ENCODE data around the gene OVCA2. TPM values are rescaled to one million over a fixed set of nuclear protein-coding genes. Genes with fewer than 3 reads are reported as not detected.

The OVCA2 gene
- total RNA-seq, 1 donor from 2014 or later: 21.4 TPM

DNA sequence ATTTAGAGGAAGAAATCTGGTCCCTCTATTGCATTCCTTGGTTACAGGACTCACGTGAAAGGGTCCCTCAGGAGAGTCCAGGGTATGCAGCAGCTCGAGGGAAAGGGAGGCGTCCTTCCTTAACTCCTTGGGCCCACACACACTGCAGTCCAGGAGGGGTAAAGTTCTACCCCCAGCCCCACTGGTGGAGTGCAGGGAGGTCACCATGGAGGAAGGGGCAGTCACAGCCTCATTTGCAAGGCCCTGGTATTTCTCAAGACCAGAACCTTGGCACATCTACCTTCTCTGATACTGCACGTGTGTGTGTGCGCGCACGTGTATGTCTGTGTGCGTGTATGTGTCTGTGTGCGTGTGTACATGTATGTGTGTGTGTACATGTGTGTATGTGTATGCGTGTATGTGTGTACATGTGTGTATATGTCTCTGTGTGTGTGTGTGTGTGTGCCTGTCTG is 24.2 kb downstream of the OVCA2 start:
- no peak overlapping the region for H3K4me3 ChIP-seq
- TF ChIP-seq, protein P1, sequence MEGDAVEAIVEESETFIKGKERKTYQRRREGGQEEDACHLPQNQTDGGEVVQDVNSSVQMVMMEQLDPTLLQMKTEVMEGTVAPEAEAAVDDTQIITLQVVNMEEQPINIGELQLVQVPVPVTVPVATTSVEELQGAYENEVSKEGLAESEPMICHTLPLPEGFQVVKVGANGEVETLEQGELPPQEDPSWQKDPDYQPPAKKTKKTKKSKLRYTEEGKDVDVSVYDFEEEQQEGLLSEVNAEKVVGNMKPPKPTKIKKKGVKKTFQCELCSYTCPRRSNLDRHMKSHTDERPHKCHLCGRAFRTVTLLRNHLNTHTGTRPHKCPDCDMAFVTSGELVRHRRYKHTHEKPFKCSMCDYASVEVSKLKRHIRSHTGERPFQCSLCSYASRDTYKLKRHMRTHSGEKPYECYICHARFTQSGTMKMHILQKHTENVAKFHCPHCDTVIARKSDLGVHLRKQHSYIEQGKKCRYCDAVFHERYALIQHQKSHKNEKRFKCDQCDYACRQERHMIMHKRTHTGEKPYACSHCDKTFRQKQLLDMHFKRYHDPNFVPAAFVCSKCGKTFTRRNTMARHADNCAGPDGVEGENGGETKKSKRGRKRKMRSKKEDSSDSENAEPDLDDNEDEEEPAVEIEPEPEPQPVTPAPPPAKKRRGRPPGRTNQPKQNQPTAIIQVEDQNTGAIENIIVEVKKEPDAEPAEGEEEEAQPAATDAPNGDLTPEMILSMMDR (IDR thresholded peaks at IDR 0.05): no peak
- peaks cover 70% of the 10 kb centered on the region for H3K4me1 ChIP-seq
- DNase-seq: no peak
- H3K36me3 ChIP-seq: peaks cover 22% of the 10 kb centered on the region
- peak overlapping the region; percentile 55 for H3K27ac ChIP-seq
- no peaks in the 10 kb centered on the region for H3K9me3 ChIP-seq
- ATAC-seq: no peak
- intact Hi-C loops (cut with DNase I): no loop called here
- no peaks in the 10 kb centered on the region for H3K27me3 ChIP-seq

DNA sequence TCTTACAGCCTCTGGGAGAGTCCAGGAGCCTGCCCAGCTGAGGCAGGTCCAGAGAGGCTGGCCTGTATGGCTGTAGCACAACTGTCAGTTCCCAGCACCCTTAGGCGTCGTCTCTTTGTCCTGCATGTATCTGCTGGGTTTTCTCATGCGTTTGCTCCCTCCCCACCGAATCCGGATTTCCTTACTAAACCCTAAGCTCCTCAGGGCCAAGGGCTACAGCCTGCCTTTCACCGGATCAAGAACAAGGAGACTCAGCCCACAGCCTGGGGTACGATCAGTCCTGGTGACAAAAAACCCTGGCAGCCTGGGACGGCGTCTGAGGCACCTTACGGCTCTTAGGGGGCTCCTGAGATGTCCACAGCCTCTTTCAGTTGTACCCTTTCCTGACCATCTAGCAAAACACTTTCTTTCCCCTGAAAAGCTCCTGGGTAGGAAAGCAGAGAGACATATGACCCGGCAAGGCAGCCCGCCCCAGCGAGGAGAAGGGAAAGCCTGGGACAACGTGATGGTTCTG is 25.3 kb downstream of the OVCA2 start:
- Histone ChIP-seq H3K27me3 (no peaks in the 10 kb centered on the region), H3K36me3 (peaks cover 16% of the 10 kb centered on the region), H3K9me3 (no peaks in the 10 kb centered on the region), H3K4me1 (peaks cover 67% of the 10 kb centered on the region), H3K4me3 (no peak overlapping the region), H3K27ac (peak overlapping the region; percentile 76)
- intact Hi-C loops (cut with DNase I): no loop called here
- DNase-seq (no peak), ATAC-seq (no peak)
- TF ChIP-seq, protein P1 (IDR thresholded peaks at IDR 0.05): no peak

DNA sequence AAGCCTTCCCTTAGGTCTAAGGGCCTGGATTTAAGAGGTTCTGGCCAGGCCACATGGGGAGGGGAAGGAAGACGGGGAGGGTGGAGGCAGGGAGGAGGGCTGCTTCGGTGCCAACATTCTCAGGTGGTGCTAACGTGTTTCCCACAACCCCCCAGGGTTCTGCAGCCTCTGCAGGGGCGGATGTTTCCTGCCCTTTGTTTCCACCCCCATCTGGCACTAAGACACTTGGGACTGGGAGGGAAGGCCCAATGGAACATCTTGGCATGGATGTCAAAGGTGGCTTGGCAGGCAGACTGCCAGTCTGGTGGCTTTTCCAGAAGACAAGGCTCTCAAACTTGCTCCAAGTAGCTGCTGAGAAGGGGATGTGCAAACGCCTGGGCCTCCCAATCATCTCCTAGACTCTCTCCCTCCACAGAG is 25.8 kb downstream of the OVCA2 start:
- intact Hi-C loops (cut with DNase I): no loop called here
- DNase-seq: no peak
- Histone ChIP-seq H3K27me3 (no peaks in the 10 kb centered on the region), H3K9me3 (no peaks in the 10 kb centered on the region), H3K36me3 (peaks cover 16% of the 10 kb centered on the region), H3K4me1 (peaks cover 67% of the 10 kb centered on the region), H3K4me3 (no peak overlapping the region), H3K27ac (peak overlapping the region; percentile 76)
- ATAC-seq: no peak
- TF ChIP-seq, protein P1 (IDR thresholded peaks at IDR 0.05): no peak

DNA sequence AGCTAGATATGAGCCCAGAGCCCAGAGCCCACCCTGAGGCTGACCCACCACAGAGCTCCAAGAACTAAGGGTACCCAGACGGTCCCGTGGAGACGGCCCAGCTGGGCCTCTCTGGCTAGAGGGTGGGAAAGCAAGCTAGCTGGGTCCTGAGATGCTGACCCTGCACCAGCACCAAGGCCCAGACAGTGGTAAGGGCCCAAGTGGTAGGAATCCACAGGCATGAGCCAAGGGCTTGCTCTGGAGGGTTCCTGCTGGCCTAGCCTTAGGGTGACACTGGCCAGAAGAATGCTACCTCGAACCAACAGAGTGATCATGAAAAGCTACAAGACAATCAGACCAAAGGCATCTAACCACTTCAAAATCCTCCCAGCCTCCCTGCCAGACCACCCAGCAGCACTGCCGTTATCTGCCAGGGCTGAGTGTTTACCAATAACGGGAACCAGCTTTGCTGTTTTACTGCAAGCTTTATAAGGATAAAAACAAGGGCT is 26.3 kb downstream of the OVCA2 start:
- DNase-seq: no peak
- intact Hi-C loops (cut with DNase I): no loop called here
- TF ChIP-seq, protein P1 (IDR thresholded peaks at IDR 0.05): no peak
- ATAC-seq: no peak
- Histone ChIP-seq H3K36me3 (peaks cover 16% of the 10 kb centered on the region), H3K9me3 (no peaks in the 10 kb centered on the region), H3K4me3 (no peak overlapping the region), H3K27me3 (no peaks in the 10 kb centered on the region), H3K4me1 (peaks cover 67% of the 10 kb centered on the region), H3K27ac (peak overlapping the region; percentile 76)

DNA sequence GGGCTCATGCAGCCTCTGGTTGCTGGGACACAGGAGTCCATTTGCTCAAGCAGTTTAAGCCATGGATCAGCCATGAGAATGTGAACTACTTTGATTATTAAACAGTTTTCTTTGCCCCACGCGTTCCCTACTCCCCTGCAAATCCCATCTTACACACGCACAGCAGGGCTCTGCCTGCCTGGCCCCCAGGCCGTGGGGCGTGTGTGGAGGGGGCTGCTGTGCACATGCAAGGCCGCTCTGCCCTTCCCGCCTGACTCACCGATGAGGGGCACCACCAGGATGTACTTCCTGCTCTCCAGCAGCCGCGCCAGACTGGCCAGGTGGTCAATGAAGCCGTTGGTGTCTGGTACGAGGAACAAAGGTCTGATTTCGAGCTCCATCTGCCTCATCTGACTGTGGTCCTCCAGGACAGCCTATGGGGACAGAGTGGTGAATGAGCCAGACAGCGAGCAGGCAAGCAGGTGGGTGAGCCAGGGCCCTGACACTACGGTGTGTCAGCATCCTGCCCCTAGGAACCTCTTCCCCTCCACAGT is 26.8 kb downstream of the OVCA2 start:
- no peak for ATAC-seq
- Histone ChIP-seq H3K4me1 (peaks cover 63% of the 10 kb centered on the region), H3K36me3 (peaks cover 16% of the 10 kb centered on the region), H3K27ac (peak overlapping the region; percentile 76), H3K9me3 (no peaks in the 10 kb centered on the region), H3K4me3 (no peak overlapping the region), H3K27me3 (no peaks in the 10 kb centered on the region)
- no peak for DNase-seq
- TF ChIP-seq, protein P1 (IDR thresholded peaks at IDR 0.05): no peak
- intact Hi-C loops (cut with DNase I): no loop called here
